ENCODE measurements around the gene ZBTB6. TPM values are rescaled to one million over a fixed set of nuclear protein-coding genes. Genes with fewer than 3 reads are reported as not detected.

ZBTB6 gene
- total and polyA plus RNA-seq, 2 of the 13 experiments (the other 11 are each of a cell fraction or from before 2014, with no cell fraction given) = 3.7 to 7.1 TPM

- no peak for TF ChIP-seq HNRNPL (IDR thresholded peaks at IDR 0.05; ENCODE audit: low read depth, low read length)
- TF ChIP-seq, protein P1, sequence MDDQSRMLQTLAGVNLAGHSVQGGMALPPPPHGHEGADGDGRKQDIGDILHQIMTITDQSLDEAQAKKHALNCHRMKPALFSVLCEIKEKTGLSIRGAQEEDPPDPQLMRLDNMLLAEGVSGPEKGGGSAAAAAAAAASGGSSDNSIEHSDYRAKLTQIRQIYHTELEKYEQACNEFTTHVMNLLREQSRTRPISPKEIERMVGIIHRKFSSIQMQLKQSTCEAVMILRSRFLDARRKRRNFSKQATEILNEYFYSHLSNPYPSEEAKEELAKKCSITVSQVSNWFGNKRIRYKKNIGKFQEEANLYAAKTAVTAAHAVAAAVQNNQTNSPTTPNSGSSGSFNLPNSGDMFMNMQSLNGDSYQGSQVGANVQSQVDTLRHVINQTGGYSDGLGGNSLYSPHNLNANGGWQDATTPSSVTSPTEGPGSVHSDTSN (CRISPR knock-in tag; IDR thresholded peaks at IDR 0.05; ENCODE audit: borderline replicate concordance) = no peak
- no peak for TF ChIP-seq ZNF549 (CRISPR knock-in tag; IDR thresholded peaks at IDR 0.05)
- no peak for TF ChIP-seq TMF1 (CRISPR knock-in tag; IDR thresholded peaks at IDR 0.05; ENCODE audit: low read depth)
- TF ChIP-seq, protein P2, sequence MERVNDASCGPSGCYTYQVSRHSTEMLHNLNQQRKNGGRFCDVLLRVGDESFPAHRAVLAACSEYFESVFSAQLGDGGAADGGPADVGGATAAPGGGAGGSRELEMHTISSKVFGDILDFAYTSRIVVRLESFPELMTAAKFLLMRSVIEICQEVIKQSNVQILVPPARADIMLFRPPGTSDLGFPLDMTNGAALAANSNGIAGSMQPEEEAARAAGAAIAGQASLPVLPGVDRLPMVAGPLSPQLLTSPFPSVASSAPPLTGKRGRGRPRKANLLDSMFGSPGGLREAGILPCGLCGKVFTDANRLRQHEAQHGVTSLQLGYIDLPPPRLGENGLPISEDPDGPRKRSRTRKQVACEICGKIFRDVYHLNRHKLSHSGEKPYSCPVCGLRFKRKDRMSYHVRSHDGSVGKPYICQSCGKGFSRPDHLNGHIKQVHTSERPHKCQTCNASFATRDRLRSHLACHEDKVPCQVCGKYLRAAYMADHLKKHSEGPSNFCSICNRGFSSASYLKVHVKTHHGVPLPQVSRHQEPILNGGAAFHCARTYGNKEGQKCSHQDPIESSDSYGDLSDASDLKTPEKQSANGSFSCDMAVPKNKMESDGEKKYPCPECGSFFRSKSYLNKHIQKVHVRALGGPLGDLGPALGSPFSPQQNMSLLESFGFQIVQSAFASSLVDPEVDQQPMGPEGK (CRISPR knock-in tag; IDR thresholded peaks at IDR 0.05) = peak; percentile 37
- 0 out of 2 replicates have a peak, but pooled peaks have one; percentile 19 for TF ChIP-seq ZBTB37 (CRISPR knock-in tag; IDR thresholded peaks at IDR 0.05)
- no peak for TF ChIP-seq FOXK2 (IDR thresholded peaks at IDR 0.05)
- TF ChIP-seq ATF3 (CRISPR knock-in tag; IDR thresholded peaks at IDR 0.05) = no peak
- TF ChIP-seq KAT8 (CRISPR knock-in tag; IDR thresholded peaks at IDR 0.05) = peak; percentile 48
- TF ChIP-seq RXRA (CRISPR knock-in tag; IDR thresholded peaks at IDR 0.05) = no peak
- no peak for TF ChIP-seq ZNF672 (CRISPR knock-in tag; IDR thresholded peaks at IDR 0.05)
- no peak; the same call in 1 of the 2 replicates for TF ChIP-seq MEIS1 (CRISPR knock-in tag; IDR thresholded peaks at IDR 0.05; ENCODE audit: borderline replicate concordance)
- 0 out of 2 replicates have a peak, but pooled peaks have one; percentile 31 for TF ChIP-seq NKX3-1 (CRISPR knock-in tag; IDR thresholded peaks at IDR 0.05)
- TF ChIP-seq NFYB (CRISPR knock-in tag; IDR thresholded peaks at IDR 0.05) = peak; percentile 76
- TF ChIP-seq GPN1 (CRISPR knock-in tag; IDR thresholded peaks at IDR 0.05; ENCODE audit: borderline replicate concordance) = no peak
- TF ChIP-seq STAT5B (CRISPR knock-in tag; IDR thresholded peaks at IDR 0.05) = no peak
- TF ChIP-seq HOXD1 (CRISPR knock-in tag; IDR thresholded peaks at IDR 0.05) = peak; percentile 65; the same call in 1 of the 2 replicates
- TF ChIP-seq ZNF382 (CRISPR knock-in tag; IDR thresholded peaks at IDR 0.05; ENCODE audit: borderline replicate concordance) = no peak
- TF ChIP-seq ZNF124 (CRISPR knock-in tag; IDR thresholded peaks at IDR 0.05) = no peak
- no peak for TF ChIP-seq GZF1 (CRISPR knock-in tag; IDR thresholded peaks at IDR 0.05)
- no peak for TF ChIP-seq YY1 (IDR thresholded peaks at IDR 0.05; ENCODE audit: insufficient read depth, insufficient replicate concordance, low read depth, low read length)
- no peak for TF ChIP-seq ZNF713 (CRISPR knock-in tag; IDR thresholded peaks at IDR 0.05)
- TF ChIP-seq MIXL1 (CRISPR knock-in tag; IDR thresholded peaks at IDR 0.05) = no peak
- no peak for TF ChIP-seq EEA1 (CRISPR knock-in tag; IDR thresholded peaks at IDR 0.05; ENCODE audit: borderline replicate concordance)
- no peak for TF ChIP-seq ATRX (CRISPR knock-in tag; IDR thresholded peaks at IDR 0.05; ENCODE audit: borderline replicate concordance)
- no peak for TF ChIP-seq ZNF33B (CRISPR knock-in tag; IDR thresholded peaks at IDR 0.05)
- no peak for TF ChIP-seq ADNP (CRISPR knock-in tag; IDR thresholded peaks at IDR 0.05)
- no peak for TF ChIP-seq EZH2 (conservative IDR thresholded peaks at IDR 0.05; ENCODE audit: low read depth, low read length)
Observed at GRCh38 chr9:122940749-122941581, 27.8 kb upstream of the ZBTB6 start, which contains the start of gene RABGAP1 (continued).

Measured in HepG2 (cell line).